HepG2 (cell line): Measurements from ENCODE around the gene SMIM38. TPM values are rescaled to one million over a fixed set of nuclear protein-coding genes. Genes with fewer than 3 reads are reported as not detected.

Experiments
- FOXA1 ChIP-seq, 2 experiments: fragments of 450-650 bp in 1 of 2; sonication (generic) in 1 of 2; formaldehyde crosslinking in 1 of 2; IDR thresholded peaks; 2 replicates each; pipeline versions ENCODE4 v1.4.0 to v1.6.1; 2016 to 2020; ENCODE audit warnings: missing genetic modification reagents in 1 of 2
- HOXD1 ChIP-seq: sonication (generic); formaldehyde crosslinking; IDR thresholded peaks from 2 replicates; pipeline ENCODE4 v1.5.0; 2020; ENCODE audit warnings: missing genetic modification reagents
- MYNN ChIP-seq: sonication (generic); formaldehyde crosslinking; IDR thresholded peaks from 2 replicates; pipeline ENCODE4 v1.4.0; 2020; ENCODE audit warnings: mild to moderate bottlenecking, low read depth, missing genetic modification reagents
- NCOA2 ChIP-seq: sonication (generic); formaldehyde crosslinking; IDR thresholded peaks from 2 replicates; pipeline ENCODE4 v1.8.0; 2022; ENCODE audit warnings: inconsistent platforms
- NR2F2 ChIP-seq: IDR thresholded peaks from 2 replicates; pipeline ENCODE4 v1.6.1; 2012; ENCODE audit warnings: low read depth, inconsistent platforms, borderline replicate concordance
- POLR2AphosphoS2 ChIP-seq: IDR thresholded peaks from 2 replicates; pipeline ENCODE4 v1.6.1; 2011; ENCODE audit warnings: low read depth, low read length, improper control_type of control experiment
- SAFB2 ChIP-seq: sonication (generic); formaldehyde crosslinking; IDR thresholded peaks from 2 replicates; pipeline ENCODE4 v1.5.1; 2020; ENCODE audit warnings: missing genetic modification reagents, low read depth, mild to moderate bottlenecking, borderline replicate concordance
- SOX13 ChIP-seq, 3 experiments: fragments of 450-650 bp in 1 of 3; sonication (generic) in 1 of 3; formaldehyde crosslinking in 1 of 3; IDR thresholded peaks in 2 of 3; conservative IDR thresholded peaks in 1 of 3; 2 replicates each; pipeline versions ENCODE4 v1.5.0 to v1.6.1; 2016 to 2020; ENCODE audit warnings: antibody characterized with exemption in 1 of 3, mild to moderate bottlenecking in 1 of 3, missing compliant biosample characterization in 1 of 3, missing genetic modification reagents in 1 of 3, moderate library complexity in 1 of 3
- SUZ12 ChIP-seq: fragments of 150-350 bp; IDR thresholded peaks from 2 replicates; pipeline ENCODE4 v1.6.1; 2014; ENCODE audit warnings: low read depth, low read length
- TAF1 ChIP-seq: sonication (generic); formaldehyde crosslinking; IDR thresholded peaks from 2 replicates; pipeline ENCODE4 v1.4.0; 2020; ENCODE audit warnings: missing genetic modification reagents
- TEAD3 ChIP-seq: optimal IDR thresholded peaks from 2 replicates; pipeline ENCODE3; 2016; ENCODE audit warnings: borderline replicate concordance
- THAP11 ChIP-seq: IDR thresholded peaks from 2 replicates; pipeline ENCODE4 v1.6.1; 2016; ENCODE audit warnings: missing biosample characterization, missing genetic modification reagents
- ZBTB7B ChIP-seq: sonication (generic); formaldehyde crosslinking; IDR thresholded peaks from 2 replicates; pipeline ENCODE4 v1.4.0; 2020; ENCODE audit warnings: missing genetic modification reagents
- ZNF589 ChIP-seq: sonication (generic); formaldehyde crosslinking; conservative IDR thresholded peaks from 2 replicates; pipeline ENCODE4 v1.8.0; 2022; ENCODE audit warnings: mild to moderate bottlenecking, moderate library complexity, missing genetic modification reagents
- ZNF615 ChIP-seq: sonication (generic); formaldehyde crosslinking; IDR thresholded peaks from 2 replicates; pipeline ENCODE4 v1.5.0; 2020; ENCODE audit warnings: mild to moderate bottlenecking, missing genetic modification reagents, borderline replicate concordance
- ZNF672 ChIP-seq: sonication (generic); formaldehyde crosslinking; IDR thresholded peaks from 2 replicates; pipeline ENCODE4 v1.8.1; 2022; ENCODE audit warnings: missing genetic modification reagents
- ZNF7 ChIP-seq: IDR thresholded peaks from 2 replicates; pipeline ENCODE4 v1.6.1; 2016; ENCODE audit warnings: missing biosample characterization, missing genetic modification reagents
- ZNF747 ChIP-seq: sonication (generic); formaldehyde crosslinking; IDR thresholded peaks from 2 replicates; pipeline ENCODE4 v1.8.1; 2023; ENCODE audit warnings: missing genetic modification reagents, mild to moderate bottlenecking, borderline replicate concordance
- polyA plus RNA-seq, 8 experiments: library from polyadenylated mRNA; depleted of rRNA in 3 of 8; stranded (reverse) in 7 of 8; unstranded in 1 of 8; fragments of >200 nt; fragmentation: Illumina TruSeq in 4 of 8; extraction: Trizol in 4 of 8; gene quantifications; 2 replicates each; pipeline versions ENCODE4 v1.2.1 to v1.2.3, GENCODE V29; 2011 to 2016; ENCODE audit warnings: low read depth in 4 of 8, missing spikeins in 1 of 8, mixed read lengths in 1 of 8; ENCODE audit not compliant: insufficient read depth in 1 of 8
- total RNA-seq, 5 experiments: library from RNA; depleted of rRNA; stranded (reverse); fragments of >200 nt; fragmentation: Illumina TruSeq; extraction: Trizol; gene quantifications; 2 replicates each; pipeline ENCODE4 v1.2.3, GENCODE V29; 2016; ENCODE audit warnings: low read depth in 1 of 5
- TF ChIP-seq, protein P1 (sequence below): sonication (generic); IDR thresholded peaks from 2 replicates; pipeline ENCODE4 v1.6.1; 2016; ENCODE audit warnings: low read depth, borderline replicate concordance
- TF ChIP-seq, protein P2 (sequence below): sonication (generic); formaldehyde crosslinking; IDR thresholded peaks from 2 replicates; pipeline ENCODE4 v1.4.0; 2020; ENCODE audit warnings: missing genetic modification reagents, borderline replicate concordance
- TF ChIP-seq, protein P3 (sequence below): sonication (generic); formaldehyde crosslinking; IDR thresholded peaks from 2 replicates; pipeline ENCODE4 v1.4.0; 2020; ENCODE audit warnings: missing genetic modification reagents
- TF ChIP-seq, protein P4 (sequence below): sonication (generic); formaldehyde crosslinking; IDR thresholded peaks from 2 replicates; pipeline ENCODE4 v1.4.0; 2020; ENCODE audit warnings: missing genetic modification reagents

The SMIM38 gene
- total and polyA plus RNA-seq, 2 of the 13 experiments (the other 11 are each of a cell fraction or from before 2014, with no cell fraction given), result 0.30 to 0.40 TPM

- TF ChIP-seq ZNF615 (CRISPR knock-in tag) (no peak), SUZ12 (no peak), NCOA2 (CRISPR knock-in tag) (no peak; the same call in 1 of the 2 replicates), SAFB2 (CRISPR knock-in tag) (no peak), POLR2AphosphoS2 (no peak), NR2F2 (0 out of 2 replicates have a peak, but pooled peaks have one; percentile 32), ZNF672 (no peak), ZBTB7B (CRISPR knock-in tag) (peak; percentile 71; the same call in 1 of the 2 replicates), ZNF747 (CRISPR knock-in tag) (0 out of 2 replicates have a peak, but pooled peaks have one; percentile 8), THAP11 (CRISPR knock-in tag) (peak; percentile 52; the same call in 1 of the 2 replicates), FOXA1 (IDR thresholded peaks at IDR 0.05) (no peak), FOXA1 (CRISPR knock-in tag; IDR thresholded peaks at IDR 0.05) (peak; percentile 84), MYNN (no peak), HOXD1 (CRISPR knock-in tag) (0 out of 2 replicates have a peak, but pooled peaks have one; percentile 40), ZNF7 (no peak), TEAD3 (CRISPR knock-in tag) (peak; percentile 16), SOX13 (IDR thresholded peaks at IDR 0.05) (peak; percentile 21; the same call in 1 of the 2 replicates), SOX13 (CRISPR knock-in tag; conservative IDR thresholded peaks at IDR 0.05 in 1 of 2, IDR thresholded peaks at IDR 0.05 in 1 of 2) (peak in 1 of 2 experiments; percentile 83; a peak in 2 of 4 replicates), TAF1 (CRISPR knock-in tag) (no peak; the same call in 1 of the 2 replicates), ZNF589 (no peak)
- TF ChIP-seq, protein P1, sequence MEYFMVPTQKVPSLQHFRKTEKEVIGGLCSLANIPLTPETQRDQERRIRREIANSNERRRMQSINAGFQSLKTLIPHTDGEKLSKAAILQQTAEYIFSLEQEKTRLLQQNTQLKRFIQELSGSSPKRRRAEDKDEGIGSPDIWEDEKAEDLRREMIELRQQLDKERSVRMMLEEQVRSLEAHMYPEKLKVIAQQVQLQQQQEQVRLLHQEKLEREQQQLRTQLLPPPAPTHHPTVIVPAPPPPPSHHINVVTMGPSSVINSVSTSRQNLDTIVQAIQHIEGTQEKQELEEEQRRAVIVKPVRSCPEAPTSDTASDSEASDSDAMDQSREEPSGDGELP, result peak; percentile 75; the same call in 1 of the 2 replicates
- TF ChIP-seq, protein P2, sequence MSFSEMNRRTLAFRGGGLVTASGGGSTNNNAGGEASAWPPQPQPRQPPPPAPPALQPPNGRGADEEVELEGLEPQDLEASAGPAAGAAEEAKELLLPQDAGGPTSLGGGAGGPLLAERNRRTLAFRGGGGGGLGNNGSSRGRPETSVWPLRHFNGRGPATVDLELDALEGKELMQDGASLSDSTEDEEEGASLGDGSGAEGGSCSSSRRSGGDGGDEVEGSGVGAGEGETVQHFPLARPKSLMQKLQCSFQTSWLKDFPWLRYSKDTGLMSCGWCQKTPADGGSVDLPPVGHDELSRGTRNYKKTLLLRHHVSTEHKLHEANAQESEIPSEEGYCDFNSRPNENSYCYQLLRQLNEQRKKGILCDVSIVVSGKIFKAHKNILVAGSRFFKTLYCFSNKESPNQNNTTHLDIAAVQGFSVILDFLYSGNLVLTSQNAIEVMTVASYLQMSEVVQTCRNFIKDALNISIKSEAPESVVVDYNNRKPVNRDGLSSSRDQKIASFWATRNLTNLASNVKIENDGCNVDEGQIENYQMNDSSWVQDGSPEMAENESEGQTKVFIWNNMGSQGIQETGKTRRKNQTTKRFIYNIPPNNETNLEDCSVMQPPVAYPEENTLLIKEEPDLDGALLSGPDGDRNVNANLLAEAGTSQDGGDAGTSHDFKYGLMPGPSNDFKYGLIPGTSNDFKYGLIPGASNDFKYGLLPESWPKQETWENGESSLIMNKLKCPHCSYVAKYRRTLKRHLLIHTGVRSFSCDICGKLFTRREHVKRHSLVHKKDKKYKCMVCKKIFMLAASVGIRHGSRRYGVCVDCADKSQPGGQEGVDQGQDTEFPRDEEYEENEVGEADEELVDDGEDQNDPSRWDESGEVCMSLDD (CRISPR knock-in tag), result peak; percentile 63; the same call in 1 of the 2 replicates
- TF ChIP-seq, protein P3, sequence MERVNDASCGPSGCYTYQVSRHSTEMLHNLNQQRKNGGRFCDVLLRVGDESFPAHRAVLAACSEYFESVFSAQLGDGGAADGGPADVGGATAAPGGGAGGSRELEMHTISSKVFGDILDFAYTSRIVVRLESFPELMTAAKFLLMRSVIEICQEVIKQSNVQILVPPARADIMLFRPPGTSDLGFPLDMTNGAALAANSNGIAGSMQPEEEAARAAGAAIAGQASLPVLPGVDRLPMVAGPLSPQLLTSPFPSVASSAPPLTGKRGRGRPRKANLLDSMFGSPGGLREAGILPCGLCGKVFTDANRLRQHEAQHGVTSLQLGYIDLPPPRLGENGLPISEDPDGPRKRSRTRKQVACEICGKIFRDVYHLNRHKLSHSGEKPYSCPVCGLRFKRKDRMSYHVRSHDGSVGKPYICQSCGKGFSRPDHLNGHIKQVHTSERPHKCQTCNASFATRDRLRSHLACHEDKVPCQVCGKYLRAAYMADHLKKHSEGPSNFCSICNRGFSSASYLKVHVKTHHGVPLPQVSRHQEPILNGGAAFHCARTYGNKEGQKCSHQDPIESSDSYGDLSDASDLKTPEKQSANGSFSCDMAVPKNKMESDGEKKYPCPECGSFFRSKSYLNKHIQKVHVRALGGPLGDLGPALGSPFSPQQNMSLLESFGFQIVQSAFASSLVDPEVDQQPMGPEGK (CRISPR knock-in tag), result peak; percentile 97
- TF ChIP-seq, protein P4, sequence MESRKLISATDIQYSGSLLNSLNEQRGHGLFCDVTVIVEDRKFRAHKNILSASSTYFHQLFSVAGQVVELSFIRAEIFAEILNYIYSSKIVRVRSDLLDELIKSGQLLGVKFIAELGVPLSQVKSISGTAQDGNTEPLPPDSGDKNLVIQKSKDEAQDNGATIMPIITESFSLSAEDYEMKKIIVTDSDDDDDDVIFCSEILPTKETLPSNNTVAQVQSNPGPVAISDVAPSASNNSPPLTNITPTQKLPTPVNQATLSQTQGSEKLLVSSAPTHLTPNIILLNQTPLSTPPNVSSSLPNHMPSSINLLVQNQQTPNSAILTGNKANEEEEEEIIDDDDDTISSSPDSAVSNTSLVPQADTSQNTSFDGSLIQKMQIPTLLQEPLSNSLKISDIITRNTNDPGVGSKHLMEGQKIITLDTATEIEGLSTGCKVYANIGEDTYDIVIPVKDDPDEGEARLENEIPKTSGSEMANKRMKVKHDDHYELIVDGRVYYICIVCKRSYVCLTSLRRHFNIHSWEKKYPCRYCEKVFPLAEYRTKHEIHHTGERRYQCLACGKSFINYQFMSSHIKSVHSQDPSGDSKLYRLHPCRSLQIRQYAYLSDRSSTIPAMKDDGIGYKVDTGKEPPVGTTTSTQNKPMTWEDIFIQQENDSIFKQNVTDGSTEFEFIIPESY (CRISPR knock-in tag), result no peak
These were observed 1.6 kb downstream of the SMIM38 start (continued) for GRCh38 chr11:69157156-69157821.
